ENCODE results near the gene DBT.

DNA sequence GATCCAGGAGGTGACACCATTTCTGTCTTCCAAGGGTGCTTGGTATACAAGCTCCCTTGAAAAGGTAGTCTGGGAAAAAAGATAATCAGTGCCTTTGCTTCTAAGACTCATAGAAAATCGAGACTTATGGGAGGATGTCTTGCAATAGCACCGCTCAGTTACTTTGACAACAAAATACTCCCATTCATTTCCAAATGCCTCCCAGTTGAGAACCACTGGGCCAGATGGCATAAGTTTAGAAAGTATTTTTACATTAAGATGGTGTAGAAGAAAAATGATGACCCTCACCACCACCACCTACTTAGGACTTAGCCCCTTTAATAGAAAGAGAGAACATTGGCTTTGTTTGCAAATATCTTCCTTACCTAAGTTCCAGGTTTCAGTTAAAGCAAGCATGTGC is 112.0 kb downstream of the DBT start:
- TF ChIP-seq, protein P1, sequence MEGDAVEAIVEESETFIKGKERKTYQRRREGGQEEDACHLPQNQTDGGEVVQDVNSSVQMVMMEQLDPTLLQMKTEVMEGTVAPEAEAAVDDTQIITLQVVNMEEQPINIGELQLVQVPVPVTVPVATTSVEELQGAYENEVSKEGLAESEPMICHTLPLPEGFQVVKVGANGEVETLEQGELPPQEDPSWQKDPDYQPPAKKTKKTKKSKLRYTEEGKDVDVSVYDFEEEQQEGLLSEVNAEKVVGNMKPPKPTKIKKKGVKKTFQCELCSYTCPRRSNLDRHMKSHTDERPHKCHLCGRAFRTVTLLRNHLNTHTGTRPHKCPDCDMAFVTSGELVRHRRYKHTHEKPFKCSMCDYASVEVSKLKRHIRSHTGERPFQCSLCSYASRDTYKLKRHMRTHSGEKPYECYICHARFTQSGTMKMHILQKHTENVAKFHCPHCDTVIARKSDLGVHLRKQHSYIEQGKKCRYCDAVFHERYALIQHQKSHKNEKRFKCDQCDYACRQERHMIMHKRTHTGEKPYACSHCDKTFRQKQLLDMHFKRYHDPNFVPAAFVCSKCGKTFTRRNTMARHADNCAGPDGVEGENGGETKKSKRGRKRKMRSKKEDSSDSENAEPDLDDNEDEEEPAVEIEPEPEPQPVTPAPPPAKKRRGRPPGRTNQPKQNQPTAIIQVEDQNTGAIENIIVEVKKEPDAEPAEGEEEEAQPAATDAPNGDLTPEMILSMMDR (conservative IDR thresholded peaks at IDR 0.05) = no peak
- TF ChIP-seq ZFX (IDR thresholded peaks at IDR 0.05) = no peak
